ENCODE data around the gene LYPD4.

Gene LYPD4

DNA sequence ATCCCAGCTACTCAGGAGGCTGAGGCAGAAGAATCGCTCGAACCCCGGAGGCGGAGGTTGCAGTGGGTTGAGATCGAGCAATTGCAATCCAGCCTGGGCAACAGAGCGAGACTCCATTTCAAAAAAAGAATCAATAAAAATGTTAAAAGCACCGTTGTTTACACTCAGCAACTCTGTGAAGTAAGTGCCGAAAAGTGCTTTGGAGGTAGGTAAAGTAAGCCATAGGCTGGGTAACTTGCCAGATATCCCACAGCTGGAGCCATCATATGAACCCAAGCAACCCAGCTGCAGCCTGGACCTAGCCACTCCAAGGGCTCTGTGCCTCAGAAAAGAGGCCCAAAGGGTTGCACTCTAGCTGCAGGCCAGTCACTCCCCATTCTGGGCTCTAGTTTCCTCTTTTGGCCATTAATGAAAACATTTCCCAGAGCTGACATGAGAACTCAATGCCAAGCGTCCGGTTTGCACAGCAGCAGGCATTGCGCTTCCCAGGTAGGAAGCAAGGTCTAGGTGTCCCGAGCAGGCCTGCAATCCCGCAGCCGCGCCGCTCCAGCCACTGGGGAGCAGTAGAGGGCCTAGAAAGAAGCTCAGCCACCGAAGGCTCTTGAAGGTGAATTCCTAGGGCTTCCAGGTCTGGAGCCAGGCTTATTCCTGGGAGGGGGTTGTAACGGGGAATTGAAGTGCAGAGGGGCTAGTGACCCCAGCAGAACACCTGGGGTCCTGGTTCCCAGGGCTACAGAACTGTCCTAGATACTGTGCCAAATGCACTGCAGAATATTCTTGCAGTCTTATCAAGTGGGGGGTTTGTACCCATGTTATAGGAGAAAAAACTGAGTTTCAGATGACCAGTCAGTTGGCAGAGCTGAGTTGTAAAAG lies 28.5 kb upstream of the LYPD4 start:
- DNase-seq: peak; percentile 45 to 82

DNA sequence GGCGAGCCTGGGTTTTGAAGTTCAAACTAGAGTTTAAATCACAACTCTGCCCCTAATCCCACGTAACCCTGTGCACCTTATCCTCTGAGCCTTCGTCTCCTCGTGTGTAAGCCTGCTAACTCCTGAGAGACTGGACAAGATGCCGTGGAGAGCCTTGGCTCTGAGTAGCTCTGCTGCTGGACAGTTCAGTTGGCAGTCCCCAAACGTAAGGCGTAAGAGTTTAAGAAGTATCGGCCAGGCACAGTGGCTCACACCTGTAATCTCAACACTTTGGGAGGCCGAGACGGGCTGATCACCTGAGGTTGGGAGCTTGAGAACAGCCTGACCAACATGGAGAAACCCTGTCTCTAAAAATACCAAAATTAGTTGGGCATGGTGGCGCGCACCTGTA lies 27.9 kb upstream of the LYPD4 start:
- DNase-seq: no peak

DNA sequence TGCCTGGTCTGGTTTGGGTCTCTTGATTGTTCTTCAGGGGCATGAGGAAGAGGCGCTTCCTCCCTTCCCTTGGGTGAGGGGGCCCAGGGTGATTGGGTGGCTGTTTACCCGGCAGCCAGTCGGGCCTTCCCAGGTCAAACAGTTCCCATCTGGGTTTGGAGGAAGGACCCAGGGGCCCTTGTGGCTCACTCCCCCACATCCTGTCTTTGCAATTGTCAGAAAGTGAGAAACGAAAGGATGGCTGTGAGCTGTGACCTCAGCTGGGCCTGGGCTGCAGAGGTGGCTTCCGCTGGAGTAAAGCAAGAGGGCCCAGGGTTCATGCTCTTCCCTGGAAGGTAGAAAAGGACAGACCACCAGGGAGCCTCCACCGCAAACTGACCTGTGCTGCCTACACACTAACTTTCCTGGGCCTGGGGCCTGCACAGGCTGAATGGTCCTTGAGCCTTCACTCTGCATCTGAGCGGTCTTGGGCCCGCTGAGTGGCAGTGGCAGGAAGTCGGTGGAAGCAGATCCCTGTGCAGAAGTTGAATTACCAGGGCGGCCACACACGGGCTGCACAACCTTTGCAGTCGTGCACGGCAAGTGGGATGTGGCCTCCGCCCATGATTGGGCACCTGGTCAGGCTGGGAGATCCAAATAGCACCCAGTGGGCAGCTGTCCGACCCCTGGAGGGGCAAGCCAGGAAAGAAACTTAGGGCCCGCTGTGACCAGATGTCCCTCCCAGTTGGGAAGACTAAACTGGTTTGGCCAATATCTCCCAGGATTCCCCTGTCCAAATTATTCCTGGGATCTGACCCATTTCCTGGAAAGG lies 27.3 kb upstream of the LYPD4 start:
- DNase-seq: no peak

DNA sequence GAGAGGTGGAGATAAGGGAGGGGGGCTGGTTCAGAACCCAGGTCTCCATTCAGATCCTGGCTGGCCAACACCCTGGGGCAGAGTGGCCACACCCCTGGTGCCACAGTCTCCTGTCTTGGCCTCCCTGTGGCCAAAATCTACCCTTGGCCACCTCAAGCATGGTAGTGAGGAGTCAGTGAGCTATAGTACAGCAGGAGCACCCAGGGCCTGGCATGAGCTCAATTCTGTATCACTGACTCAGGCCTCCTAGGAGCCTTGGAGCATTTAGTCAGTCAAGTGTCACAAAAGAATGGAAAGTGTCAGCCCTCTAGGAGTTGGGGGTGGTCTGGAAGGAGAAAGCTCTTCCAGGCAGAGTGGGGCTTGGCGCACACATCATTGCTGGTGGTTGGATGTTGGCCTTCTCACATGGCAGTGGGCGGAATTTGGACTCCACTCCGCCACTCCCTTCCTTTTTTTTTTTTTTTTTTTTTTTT lies 26.0 kb upstream of the LYPD4 start:
- no peak for DNase-seq

DNA sequence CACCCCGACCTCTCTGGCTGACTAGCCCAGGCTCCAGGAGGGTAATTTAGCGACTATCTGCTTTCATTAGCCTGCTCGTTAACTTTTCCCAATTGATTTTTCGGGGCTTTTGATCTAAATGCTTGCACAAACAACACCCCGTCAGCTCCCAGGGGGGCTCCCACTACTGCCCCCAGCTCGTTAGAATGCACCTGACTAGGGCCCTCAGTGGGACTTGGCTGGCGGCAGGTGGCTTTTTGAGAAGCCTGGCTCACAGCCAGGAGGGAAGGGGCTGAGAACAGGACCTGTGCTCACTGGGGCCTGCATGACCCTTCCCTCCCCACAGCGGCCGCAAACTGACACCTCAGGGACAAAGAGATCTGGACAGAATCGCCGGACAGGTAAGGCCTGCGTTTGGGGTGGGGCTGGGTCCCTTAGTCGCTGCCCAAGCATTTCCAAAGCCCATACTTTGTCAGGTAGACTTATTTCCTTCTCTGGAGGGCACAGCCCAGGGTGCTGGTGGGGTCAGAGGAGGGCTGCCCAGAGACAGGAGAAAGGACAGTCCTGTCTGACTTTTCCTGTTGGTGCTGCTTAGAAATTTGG lies 25.0 kb upstream of the LYPD4 start:
- no peak for DNase-seq

DNA sequence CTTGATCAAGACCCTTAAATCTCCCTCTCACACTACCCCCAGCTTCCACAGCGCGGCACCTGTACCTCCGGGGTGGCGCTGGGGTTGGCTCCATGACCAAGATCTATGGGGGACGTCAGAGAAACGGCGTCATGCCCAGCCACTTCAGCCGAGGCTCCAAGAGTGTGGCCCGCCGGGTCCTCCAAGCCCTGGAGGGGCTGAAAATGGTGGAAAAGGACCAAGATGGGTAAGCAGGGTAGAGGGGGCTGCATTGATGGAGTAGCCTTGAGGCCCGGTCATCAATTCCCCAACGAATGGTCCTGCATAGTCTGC lies 24.5 kb upstream of the LYPD4 start:
- no peak for DNase-seq

DNA sequence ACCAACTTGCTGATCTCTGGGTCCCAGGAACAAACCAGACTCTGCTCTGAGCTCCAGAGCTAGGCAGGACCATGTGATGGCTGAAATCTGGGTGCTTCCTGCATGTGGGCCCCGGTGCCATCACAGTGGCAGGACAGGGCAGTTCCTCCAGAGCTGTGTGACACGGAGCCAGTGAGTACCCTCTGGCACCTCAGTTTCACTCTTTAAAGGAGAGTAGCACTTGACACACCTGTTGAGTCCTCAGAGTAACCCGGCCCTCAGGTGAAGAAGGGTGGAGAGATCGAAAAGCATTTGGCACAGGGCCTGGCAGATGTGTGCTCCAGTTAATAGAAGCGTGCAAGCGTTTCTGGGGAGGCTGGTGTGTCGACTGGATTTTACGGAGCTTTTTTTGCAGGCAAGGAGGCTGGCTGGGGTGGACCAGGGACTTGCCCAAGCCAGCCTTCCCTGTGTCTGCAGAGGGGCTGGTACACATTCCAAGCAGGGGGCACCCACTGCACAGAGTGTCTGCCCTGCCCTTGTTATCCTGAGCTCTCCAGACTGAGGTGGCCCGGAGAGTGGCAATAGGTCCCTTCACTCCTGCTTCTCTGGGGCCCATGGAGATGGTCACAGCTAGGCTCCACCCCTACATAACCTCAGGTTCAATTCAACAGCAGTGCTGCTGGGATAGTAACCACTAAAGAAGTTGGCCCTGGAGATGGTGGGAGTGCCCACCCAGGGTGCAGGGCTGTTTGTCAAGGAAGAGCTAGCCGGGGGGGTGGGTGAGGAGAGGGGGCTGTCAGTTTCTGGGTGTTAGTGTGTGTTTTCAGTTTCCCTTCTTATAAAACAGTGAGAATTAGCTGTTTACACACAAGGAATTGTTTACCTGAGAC lies 23.9 kb upstream of the LYPD4 start:
- DNase-seq: no peak

DNA sequence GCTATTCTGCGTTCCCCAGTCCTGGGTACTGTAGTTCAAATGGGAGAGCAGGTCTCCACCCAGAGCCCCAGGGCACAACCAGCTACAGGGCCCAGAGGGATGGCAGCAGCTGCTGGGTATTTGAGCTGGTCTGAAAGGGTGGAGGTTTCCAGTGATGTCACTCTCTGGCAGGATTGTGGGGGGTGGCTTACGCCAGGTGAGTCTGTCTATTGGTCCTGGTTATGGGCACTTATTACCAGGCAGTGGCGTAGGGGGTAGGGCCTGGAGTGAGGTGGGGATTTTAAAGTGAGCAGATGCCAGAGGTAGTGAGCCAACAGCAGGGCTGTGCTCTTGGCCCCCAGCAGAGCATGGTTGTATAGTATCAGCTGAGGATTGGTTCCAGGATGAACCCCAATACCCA lies 21.8 kb upstream of the LYPD4 start:
- DNase-seq: no peak

DNA sequence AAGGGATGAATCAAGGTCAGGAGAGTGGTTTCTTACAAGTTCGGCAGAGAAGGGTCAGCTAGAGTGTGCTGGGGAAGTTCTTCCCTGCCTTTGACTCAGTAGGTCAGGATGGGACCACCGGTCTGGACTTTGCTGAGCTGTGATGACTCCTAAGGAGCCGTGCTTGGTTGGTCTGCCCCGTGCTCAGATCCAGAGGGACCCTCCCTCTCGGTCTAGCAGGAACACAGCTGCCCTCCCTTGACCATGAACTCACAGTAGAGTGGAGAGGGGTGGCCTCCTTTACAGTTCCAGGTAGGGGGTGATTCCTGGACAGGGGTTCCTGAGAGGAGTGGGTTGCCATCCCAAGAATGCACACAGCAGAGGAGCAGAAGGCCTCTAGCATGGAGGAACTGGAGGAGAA lies 19.9 kb upstream of the LYPD4 start:
- DNase-seq: no peak

DNA sequence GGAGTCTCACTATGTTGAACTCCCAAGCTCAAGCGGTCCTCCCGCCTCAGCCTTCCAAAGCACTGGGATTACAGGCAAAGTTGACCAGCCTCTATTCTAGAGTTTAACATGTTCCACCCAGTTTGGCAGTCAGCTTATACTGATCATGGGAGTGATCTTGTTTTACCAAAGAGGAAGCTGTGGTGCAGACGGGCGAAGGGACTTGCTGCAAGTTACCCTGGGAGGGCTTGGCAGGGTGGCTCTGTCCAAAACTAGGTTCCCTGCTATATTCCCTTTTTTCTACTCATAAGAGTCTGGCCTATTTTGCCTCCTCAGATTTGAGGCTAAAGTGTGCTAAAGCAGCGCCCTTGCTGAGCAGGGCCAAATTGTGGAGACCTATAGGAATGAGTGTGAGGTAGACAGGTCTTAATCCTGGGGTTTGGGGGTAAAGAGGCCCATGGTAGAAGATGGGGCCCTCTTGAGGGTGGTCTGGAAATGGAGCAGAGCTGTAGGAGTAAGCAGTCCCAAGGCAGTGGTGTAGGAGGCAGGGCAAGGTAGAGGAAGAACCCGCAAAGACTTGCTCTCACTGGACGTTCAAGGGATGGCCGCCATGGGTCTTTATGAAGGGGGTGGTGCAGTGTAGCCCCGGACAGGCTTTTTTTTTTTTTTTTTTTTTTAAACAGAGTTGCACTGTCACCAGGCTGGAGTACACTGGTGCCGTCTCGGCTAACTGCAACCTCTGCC lies 18.9 kb upstream of the LYPD4 start:
- no peak for DNase-seq

DNA sequence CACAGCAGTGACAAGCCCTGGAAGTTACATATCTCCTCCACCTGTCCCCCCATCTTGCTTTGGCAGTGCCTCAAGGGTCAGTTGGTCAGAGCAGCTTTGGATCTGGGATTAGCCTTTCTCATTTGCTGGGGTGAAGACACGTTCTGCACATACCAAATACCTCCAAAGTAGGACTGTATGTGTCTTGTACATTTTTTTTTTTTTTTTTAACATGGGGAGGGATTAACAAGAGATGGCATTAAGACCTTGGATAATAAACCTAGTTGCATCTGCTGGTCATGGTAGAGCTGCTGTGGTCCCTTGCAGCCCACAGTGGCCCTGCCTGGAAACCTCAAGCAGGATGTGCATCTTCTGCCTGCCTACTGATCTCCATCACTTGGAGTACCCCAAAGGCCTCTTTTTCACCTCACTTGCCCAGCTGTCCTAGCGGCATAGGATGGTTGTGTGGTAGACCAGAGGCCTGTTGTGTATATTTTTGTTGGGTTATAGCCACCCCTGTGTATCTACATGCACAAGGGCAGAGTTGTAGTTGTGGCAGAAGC lies 18.0 kb upstream of the LYPD4 start:
- DNase-seq: no peak

DNA sequence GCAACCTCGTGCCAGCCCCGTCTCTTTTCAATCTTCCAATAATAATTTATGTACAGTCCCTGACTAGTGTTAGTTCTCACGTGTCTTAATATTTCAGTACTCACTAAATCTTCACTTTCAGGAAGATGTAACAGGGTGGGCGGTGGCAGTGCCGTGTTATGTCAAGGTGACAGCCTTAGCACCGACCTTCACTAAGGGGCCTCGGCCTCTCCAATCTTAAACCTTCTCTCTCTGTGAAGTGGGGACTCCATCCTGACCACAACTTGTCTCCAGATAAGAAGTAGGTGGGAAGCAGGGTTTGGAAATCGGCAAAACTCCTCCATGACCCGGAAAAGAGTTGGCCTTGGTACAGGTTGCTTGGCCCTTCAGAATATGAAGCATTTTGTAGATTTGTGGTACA lies 17.4 kb upstream of the LYPD4 start:
- no peak for DNase-seq

DNA sequence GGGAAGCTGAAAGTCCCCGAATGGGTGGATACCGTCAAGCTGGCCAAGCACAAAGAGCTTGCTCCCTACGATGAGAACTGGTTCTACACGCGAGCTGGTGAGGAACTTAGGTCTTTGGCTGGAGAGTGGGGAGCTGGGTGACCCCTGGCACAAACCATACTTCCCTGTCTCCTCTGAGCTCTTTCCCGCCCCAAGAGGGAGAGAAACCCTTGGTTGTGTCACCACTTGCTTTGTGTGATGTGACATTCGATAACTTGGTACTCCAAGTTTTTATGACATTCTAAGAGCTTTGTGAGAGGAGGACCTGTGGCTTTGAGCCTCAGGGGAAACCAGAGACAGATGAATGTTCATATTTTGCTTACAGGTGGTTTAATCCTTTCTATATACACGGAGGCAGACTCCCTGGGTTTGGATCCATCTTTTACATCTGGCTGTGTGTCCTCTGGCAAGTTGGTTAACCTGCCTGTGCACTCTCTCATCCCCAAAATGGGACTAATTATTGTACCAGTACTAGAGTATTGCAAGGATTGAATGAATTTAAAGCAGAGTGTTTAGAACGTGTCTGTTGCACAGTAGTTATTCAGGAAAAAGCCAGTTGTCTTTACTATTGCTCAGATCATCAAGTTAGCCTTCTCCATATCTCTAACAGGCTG lies 16.8 kb upstream of the LYPD4 start:
- no peak for DNase-seq

DNA sequence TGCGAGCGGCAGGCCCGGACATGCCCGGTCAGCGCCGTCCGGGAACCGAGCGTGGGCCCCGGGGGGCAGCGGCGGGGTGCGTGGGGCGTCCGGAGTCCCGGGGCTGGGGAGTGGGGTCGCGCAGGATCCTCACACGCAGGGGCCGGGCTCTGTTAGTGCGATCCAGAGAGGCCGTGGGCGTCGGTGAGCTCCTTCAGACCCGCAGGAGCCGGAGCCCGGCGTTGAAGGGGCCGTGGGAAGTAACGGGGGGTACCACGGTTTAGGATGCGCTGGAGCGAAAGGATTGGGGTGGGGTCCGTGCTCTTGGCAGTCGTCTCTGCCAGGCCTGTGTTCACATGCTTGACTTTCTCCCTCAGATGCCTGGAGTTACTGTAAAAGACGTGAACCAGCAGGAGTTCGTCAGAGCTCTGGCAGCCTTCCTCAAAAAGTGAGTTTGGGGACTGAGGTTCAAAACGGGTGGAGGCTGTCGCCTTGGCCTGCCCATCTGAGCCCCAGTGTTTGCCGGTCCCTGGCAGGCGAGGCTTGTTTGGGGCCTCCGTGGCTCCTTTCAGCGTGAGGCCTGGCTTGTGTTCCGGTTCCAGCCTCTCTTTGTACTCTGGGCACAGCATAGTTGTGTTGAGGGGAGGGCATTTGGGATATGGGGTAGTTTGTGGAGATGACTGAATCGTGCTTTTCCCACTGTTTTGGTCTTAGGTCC lies 16.1 kb upstream of the LYPD4 start:
- DNase-seq: no peak

DNA sequence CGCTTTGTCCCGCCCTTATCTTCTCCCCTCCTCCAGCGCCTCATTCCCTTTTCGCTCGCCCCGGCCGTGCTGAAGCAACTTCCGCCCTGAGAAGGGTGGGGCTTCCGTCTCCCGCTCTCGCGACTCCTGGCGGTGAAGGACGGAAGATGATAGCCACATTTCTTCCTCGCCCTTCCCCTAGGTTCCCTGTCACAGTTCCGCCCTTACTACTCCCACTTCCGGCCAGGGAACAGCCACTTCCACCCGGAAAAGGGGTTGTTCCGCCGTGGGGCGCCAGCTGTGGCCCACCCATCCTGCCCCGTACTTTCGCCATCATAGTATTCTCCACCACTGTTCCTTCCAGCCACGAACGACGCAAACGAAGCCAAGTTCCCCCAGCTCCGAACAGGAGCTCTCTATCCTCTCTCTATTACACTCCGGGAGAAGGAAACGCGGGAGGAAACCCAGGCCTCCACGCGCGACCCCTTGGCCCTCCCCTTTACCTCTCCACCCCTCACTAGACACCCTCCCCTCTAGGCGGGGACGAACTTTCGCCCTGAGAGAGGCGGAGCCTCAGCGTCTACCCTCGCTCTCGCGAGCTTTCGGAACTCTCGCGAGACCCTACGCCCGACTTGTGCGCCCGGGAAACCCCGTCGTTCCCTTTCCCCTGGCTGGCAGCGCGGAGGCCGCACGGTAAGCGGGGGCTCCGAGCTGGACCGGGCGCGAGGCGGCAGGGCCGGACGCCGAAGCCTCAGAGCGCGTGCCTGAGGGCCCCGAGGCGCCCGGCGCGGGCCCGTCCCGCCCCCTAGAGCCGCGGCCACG lies 15.3 kb upstream of the LYPD4 start, which contains the start of gene RPS19:
Gene RPS19 (plus strand): TSS at position 638 of the 801 bp plus-strand sequence. CDS start 520 bp downstream, outside the sequence.
- peak; percentile 99 for DNase-seq

DNA sequence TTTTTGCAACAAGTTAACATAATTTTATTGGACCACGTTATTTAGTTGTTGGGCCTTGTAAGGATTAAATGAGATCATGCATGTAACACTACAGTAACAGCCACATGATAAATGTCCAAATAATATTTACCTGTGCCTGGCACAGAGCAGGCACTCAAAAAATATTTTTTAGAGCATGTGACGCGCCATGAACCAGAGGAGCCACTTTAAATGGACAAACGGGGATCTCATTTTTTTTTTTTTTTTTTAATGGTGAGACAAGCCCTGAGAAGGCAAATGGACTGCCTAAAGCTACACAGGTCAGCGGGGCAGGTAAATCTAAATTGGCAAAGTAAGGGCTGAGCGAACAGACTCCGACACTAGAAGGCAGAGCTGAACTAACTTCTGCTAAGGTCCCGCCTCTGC lies 14.7 kb upstream of the LYPD4 start:
- DNase-seq: no peak

DNA sequence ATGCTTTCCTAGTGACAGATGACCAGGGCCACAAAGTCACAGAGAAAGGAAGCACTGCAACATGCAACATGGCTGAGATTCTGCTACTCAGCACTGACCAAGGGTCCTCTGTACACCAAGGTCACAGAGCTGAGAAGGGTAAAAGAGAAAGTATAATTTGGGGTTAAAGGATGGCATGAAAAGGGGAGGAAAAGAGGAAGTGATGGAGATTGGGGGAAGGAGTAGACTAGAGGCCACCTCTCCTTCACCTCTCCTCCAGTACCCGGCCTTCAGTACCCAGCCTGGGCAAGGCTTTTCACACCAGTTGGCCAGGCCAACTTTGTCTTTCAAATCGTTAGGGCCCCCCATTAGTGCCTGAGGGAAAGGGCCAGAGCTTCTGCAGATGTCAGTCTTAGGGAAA lies 9.3 kb upstream of the LYPD4 start:
- no peak for DNase-seq

DNA sequence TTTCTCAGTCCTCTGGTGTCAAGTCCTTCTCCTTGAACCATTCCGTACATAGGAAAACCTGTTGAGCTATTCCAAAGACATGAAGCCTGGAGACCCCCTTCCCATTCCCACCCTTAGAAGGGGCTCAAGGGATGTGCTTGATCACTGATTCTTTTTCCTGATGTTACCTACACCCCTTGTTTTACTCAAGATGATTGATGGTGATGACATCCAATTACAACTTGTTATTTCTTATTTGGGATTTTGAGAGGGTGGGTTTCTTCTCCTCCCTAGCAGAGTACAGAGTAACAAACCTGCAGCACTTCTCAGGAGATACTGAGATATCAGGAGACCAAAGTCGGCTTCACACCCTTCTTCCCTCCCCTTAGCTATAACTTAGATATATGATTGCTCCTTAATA lies 8.9 kb upstream of the LYPD4 start:
- DNase-seq: no peak

DNA sequence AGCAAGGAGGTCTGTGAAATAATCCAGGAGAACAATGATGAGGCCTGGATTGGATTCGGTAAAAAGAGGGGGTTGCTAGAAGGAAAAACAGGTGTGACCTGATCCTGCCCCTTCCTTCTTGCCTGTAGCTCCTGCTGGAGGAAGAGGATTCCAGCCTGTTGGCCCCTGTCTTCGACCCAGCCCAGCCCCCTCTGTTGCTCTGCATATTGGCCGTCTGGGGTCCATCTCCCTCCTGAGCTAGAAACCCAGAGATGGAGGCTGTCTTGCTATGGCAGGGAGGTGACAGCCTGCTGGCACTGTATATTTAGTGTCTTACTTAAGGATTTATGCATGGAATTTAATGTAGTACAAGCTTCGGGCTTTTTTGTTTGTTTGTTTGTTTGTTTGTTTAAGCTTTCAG lies 7.0 kb upstream of the LYPD4 start:
- no peak for DNase-seq

DNA sequence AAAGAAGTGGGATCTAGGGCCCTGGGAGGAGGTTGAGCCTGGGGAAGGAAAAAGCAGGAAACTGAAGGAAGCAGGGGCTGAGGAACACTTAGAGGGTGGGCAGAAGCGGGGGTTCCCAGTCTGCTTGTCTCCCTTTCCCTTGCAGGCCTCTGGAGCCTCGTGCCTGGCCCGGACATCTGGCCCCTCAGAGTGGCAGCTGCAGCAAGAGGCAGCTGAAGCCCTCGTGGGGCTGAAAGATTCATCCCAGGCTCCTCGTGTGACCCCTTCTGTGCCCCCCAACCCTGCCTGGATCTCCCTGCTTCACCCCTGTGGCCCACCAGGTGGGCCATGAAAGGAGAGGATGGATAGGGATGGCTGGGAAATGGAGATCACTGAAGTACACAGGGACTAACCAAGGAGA lies 5.9 kb upstream of the LYPD4 start:
- peak in 1 of 2 experiments; percentile 9 for DNase-seq

All from NCI-H524 (cell line).